Progenitor cell of endocrine pancreas (in vitro differentiated cells): ENCODE results near the gene P2RX5. TPM values are rescaled to one million over a fixed set of nuclear protein-coding genes. Genes with fewer than 3 reads are reported as not detected.

Experiments
- DNase-seq: peaks from one replicate; pipeline ENCODE4 v3.0.0; 2021; ENCODE audit warnings: low spot score; ENCODE audit not compliant: unreplicated experiment
- H3K27ac Mint-ChIP-seq: 2 replicates; pipeline ENCODE4 v1.8.0; 2021; ENCODE audit warnings: mild to moderate bottlenecking, moderate library complexity, mixed read lengths
- H3K27me3 Mint-ChIP-seq: 2 replicates; pipeline ENCODE4 v1.8.0; 2021; ENCODE audit warnings: mixed read lengths
- H3K36me3 Mint-ChIP-seq: 2 replicates; pipeline ENCODE4 v1.8.0; 2022; ENCODE audit warnings: mixed read lengths; ENCODE audit not compliant: insufficient read depth
- H3K4me1 Mint-ChIP-seq: 2 replicates; pipeline ENCODE4 v1.8.0; 2021; ENCODE audit warnings: low read depth, mixed read lengths
- H3K4me3 Mint-ChIP-seq: 2 replicates; pipeline ENCODE4 v1.8.0; 2021; ENCODE audit warnings: low read depth, mild to moderate bottlenecking, moderate library complexity, mixed read lengths
- H3K9me3 Mint-ChIP-seq: 2 replicates; pipeline ENCODE4 v1.8.0; 2021; ENCODE audit warnings: low read depth, mixed read lengths
- CTCF ChIP-seq: fragments of 200-600 bp; sonication (generic); IDR thresholded peaks from one replicate; pipeline ENCODE4 v1.5.0; 2021; ENCODE audit warnings: antibody characterized with exemption, mild to moderate bottlenecking; ENCODE audit not compliant: unreplicated experiment
- total RNA-seq: library from RNA; stranded (reverse); gene quantifications from 2 replicates; pipeline ENCODE4 v1.2.1, GENCODE V29; 2021

The P2RX5 gene
- total RNA-seq, 1 donor from 2014 or later = 0.89 TPM

GRCh38 chr17:3685174-3685573 is 10.8 kb downstream of the P2RX5 start:
- H3K4me1 Mint-ChIP-seq = no peaks in the 10 kb centered on the region
- DNase-seq = no peak
- peaks cover 12% of the 10 kb centered on the region for H3K27me3 Mint-ChIP-seq
- no peaks in the 10 kb centered on the region for H3K9me3 Mint-ChIP-seq
- no peak for TF ChIP-seq CTCF
- no peak overlapping the region for H3K27ac Mint-ChIP-seq
- no peak overlapping the region for H3K4me3 Mint-ChIP-seq
- no peaks in the 10 kb centered on the region for H3K36me3 Mint-ChIP-seq

- DNase-seq = no peak
- Mint-ChIP-seq H3K27ac (no peak overlapping the region), H3K4me3 (no peak overlapping the region)
These were observed 12.9 kb downstream of the P2RX5 start for GRCh38 chr17:3683054-3683511.

GRCh38 chr17:3682033-3682432 is 13.9 kb downstream of the P2RX5 start:
- no peaks in the 10 kb centered on the region for H3K9me3 Mint-ChIP-seq
- H3K27ac Mint-ChIP-seq = no peak overlapping the region
- no peaks in the 10 kb centered on the region for H3K36me3 Mint-ChIP-seq
- H3K4me3 Mint-ChIP-seq = no peak overlapping the region
- TF ChIP-seq CTCF = no peak
- no peak for DNase-seq
- no peaks in the 10 kb centered on the region for H3K4me1 Mint-ChIP-seq
- peaks cover 13% of the 10 kb centered on the region for H3K27me3 Mint-ChIP-seq

More at GRCh38 chr17:3683054-3683511, 12.9 kb downstream of the P2RX5 start:
- peaks cover 9% of the 10 kb centered on the region for H3K27me3 Mint-ChIP-seq
- H3K4me1 Mint-ChIP-seq = no peaks in the 10 kb centered on the region
- peak; percentile 79 for TF ChIP-seq CTCF
- H3K9me3 Mint-ChIP-seq = no peaks in the 10 kb centered on the region
- no peaks in the 10 kb centered on the region for H3K36me3 Mint-ChIP-seq

GRCh38 chr17:3681565-3681964 is 14.4 kb downstream of the P2RX5 start:
- Mint-ChIP-seq H3K27ac (no peak overlapping the region), H3K4me3 (no peak overlapping the region), H3K9me3 (no peaks in the 10 kb centered on the region), H3K4me1 (no peaks in the 10 kb centered on the region), H3K36me3 (no peaks in the 10 kb centered on the region), H3K27me3 (peaks cover 13% of the 10 kb centered on the region)
- TF ChIP-seq CTCF = no peak
- no peak for DNase-seq

GRCh38 chr17:3681057-3681456 is 14.9 kb downstream of the P2RX5 start:
- Mint-ChIP-seq H3K4me1 (no peaks in the 10 kb centered on the region), H3K36me3 (no peaks in the 10 kb centered on the region), H3K4me3 (no peak overlapping the region), H3K27ac (no peak overlapping the region), H3K9me3 (no peaks in the 10 kb centered on the region), H3K27me3 (peaks cover 13% of the 10 kb centered on the region)
- no peak for DNase-seq
- TF ChIP-seq CTCF = no peak
